Astrocyte of the spinal cord (primary cell): ENCODE measurements around the gene MGLL.

Experiments used
- DNase-seq: peaks from one replicate; pipeline ENCODE4 v3.0.0; 2011; ENCODE audit warnings: low read depth, low spot score
- H3K4me3 ChIP-seq: 2 replicates; pipeline ENCODE4 v1.5.1; 2011; ENCODE audit warnings: low read depth, mild to moderate bottlenecking, low read length, moderate library complexity
- in situ Hi-C: cut with HindIII; loops from 2 replicates; pipeline ENCODE4 v1.10.0; 2017; ENCODE audit warnings: low sequenced_read_pairs
- TF ChIP-seq, protein P1 (sequence below): IDR thresholded peaks from 2 replicates; pipeline ENCODE4 v1.5.1; 2012; ENCODE audit warnings: low read depth, mild to moderate bottlenecking, low read length, inconsistent platforms

Gene MGLL

DNA sequence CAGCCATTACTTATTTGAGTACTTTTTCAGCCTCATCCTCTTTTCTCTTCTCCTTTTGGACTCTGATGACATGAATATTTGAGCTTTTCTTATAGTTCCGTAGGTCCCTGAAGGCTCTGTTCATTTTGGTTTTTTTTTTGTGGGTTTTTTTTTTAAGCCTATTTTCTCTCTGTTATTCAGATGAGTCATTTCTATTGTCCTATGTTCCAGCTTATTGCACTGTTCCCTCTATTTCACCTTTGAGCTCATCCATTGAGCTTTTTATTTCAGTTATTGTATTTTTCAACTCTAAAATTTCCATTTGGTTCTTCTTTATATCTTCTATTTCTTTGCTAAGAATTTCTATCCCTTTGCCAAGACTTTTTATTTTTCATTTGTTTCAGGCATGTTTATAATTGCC is 7.2 kb upstream of the MGLL start:
- in situ Hi-C loops, result no loop called here
- peak; percentile 5 for DNase-seq
- H3K4me3 ChIP-seq, result no peak overlapping the region
- TF ChIP-seq, protein P1, sequence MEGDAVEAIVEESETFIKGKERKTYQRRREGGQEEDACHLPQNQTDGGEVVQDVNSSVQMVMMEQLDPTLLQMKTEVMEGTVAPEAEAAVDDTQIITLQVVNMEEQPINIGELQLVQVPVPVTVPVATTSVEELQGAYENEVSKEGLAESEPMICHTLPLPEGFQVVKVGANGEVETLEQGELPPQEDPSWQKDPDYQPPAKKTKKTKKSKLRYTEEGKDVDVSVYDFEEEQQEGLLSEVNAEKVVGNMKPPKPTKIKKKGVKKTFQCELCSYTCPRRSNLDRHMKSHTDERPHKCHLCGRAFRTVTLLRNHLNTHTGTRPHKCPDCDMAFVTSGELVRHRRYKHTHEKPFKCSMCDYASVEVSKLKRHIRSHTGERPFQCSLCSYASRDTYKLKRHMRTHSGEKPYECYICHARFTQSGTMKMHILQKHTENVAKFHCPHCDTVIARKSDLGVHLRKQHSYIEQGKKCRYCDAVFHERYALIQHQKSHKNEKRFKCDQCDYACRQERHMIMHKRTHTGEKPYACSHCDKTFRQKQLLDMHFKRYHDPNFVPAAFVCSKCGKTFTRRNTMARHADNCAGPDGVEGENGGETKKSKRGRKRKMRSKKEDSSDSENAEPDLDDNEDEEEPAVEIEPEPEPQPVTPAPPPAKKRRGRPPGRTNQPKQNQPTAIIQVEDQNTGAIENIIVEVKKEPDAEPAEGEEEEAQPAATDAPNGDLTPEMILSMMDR, result no peak

DNA sequence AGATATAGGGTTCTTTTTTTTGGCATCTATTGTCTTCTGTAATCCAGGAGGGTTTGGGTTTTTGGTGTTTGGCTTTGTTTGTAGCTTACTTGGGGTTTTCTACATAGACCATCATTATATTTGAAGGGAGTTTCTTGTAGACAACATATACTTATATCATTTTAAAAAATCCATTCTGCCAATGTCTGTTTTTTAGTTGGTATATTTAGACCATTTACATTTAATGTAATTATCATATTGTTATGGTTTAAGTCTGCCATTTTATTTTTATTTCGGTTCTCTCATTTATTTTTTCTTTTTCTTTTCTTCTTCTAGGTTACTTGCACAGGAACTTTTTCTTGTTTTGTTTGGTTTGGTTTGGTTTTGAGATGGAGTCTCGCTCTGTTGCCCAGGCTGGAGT is 5.5 kb upstream of the MGLL start:
- TF ChIP-seq, protein P1, result no peak
- in situ Hi-C loops, result no loop called here
- DNase-seq, result no peak

GRCh38 chr3:127825756-127826155 is 3.4 kb upstream of the MGLL start:
- in situ Hi-C loops, result no loop called here
- TF ChIP-seq, protein P1, result peak; percentile 14
- H3K4me3 ChIP-seq, result no peak overlapping the region

More for the DNA sequence above, 5.5 kb upstream of the MGLL start:
- no peak overlapping the region for H3K4me3 ChIP-seq

GRCh38 chr3:127824151-127824825 is 2.0 kb upstream of the MGLL start:
- in situ Hi-C loops, result no loop called here
- TF ChIP-seq, protein P1, result no peak
- no peak overlapping the region for H3K4me3 ChIP-seq
- DNase-seq, result no peak

More at GRCh38 chr3:127825756-127826155, 3.4 kb upstream of the MGLL start:
- DNase-seq, result no peak

DNA sequence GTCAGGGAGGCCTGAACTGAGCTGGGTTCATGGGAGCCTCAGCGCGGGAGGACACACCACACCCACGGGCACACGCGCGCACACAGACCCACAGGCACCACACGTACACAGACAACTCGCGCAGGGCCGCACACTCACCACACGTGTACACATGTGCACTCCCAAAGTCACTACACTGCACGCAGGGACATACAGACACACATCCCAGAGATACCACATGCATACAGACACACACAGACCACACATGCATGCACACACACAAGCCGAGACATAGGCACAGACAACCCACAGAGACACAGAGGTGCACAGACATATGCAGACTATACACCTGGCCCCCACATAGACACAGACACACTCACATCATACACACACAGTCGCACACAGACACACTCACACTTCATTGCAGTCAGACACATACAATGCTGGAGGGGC is 1.1 kb upstream of the MGLL start:
- in situ Hi-C loops, result no loop called here
- no peak for DNase-seq
- TF ChIP-seq, protein P1, result no peak
- H3K4me3 ChIP-seq, result peak overlapping the region; percentile 77

GRCh38 chr3:127822682-127823425 is 539 bp upstream of the MGLL start:
- TF ChIP-seq, protein P1, result no peak
- DNase-seq, result no peak
- in situ Hi-C loops, result no loop called here
- peak overlapping the region; percentile 77 for H3K4me3 ChIP-seq
